Liver (tissue), 9 donors: ENCODE data around the gene DNAJB13. TPM values are rescaled to one million over a fixed set of nuclear protein-coding genes. Genes with fewer than 3 reads are reported as not detected.

Experiments used
- DNase-seq: peaks from one replicate; pipeline ENCODE4 v3.0.0-alpha.2; 2017; ENCODE audit warnings: low spot score
- H3K27ac ChIP-seq, 2 donors: one replicate each; pipeline ENCODE4 v1.7.0; 2013; ENCODE audit warnings: inconsistent platforms in 2 of 2, low read length in 2 of 2, control low read depth in 1 of 2, low read depth in 1 of 2, mild to moderate bottlenecking in 1 of 2
- H3K27me3 ChIP-seq, 4 donors: one replicate each; pipeline versions ENCODE4 v1.6.1 to v1.7.0; 2013; ENCODE audit warnings: low read length in 3 of 4, inconsistent platforms in 1 of 4, mild to moderate bottlenecking in 1 of 4, moderate library complexity in 1 of 4; ENCODE audit not compliant: control insufficient read depth in 4 of 4, insufficient read depth in 4 of 4
- H3K36me3 ChIP-seq, 4 donors: one replicate each; pipeline versions ENCODE4 v1.6.1 to v1.7.0; 2013; ENCODE audit warnings: low read length in 3 of 4, mild to moderate bottlenecking in 3 of 4, low read depth in 1 of 4, moderate library complexity in 1 of 4; ENCODE audit not compliant: control insufficient read depth in 4 of 4, insufficient read depth in 3 of 4
- H3K4me1 ChIP-seq, 4 donors: one replicate each; pipeline versions ENCODE4 v1.6.1 to v1.7.0; 2013; ENCODE audit warnings: low read length in 3 of 4, mild to moderate bottlenecking in 3 of 4, moderate library complexity in 1 of 4; ENCODE audit not compliant: control insufficient read depth in 4 of 4, insufficient read depth in 4 of 4
- H3K4me3 ChIP-seq, 3 donors: one replicate each; pipeline versions ENCODE4 v1.6.1 to v1.7.0; 2013; ENCODE audit warnings: low read length in 3 of 3, control low read depth in 1 of 3, low read depth in 1 of 3, mild to moderate bottlenecking in 1 of 3
- H3K9ac ChIP-seq, 2 donors: one replicate each; pipeline ENCODE4 v1.7.0; 2013; ENCODE audit warnings: low read length in 2 of 2, mild to moderate bottlenecking in 2 of 2, moderate library complexity in 2 of 2, control low read depth in 1 of 2, low read depth in 1 of 2
- H3K9me3 ChIP-seq, 4 donors: one replicate each; pipeline versions ENCODE4 v1.6.1 to v1.7.0; 2013; ENCODE audit warnings: low read length in 3 of 4; ENCODE audit not compliant: control insufficient read depth in 4 of 4
- EGR1 ChIP-seq, 2 donors: IDR thresholded peaks; 2 replicates each; pipeline ENCODE4 v1.6.1; 2016 to 2018; ENCODE audit warnings: antibody characterized with exemption in 2 of 2, low read depth in 2 of 2
- FOXA1 ChIP-seq: IDR thresholded peaks from 2 replicates; pipeline ENCODE4 v1.6.1; 2016; ENCODE audit warnings: antibody characterized with exemption
- FOXA2 ChIP-seq: IDR thresholded peaks from 2 replicates; pipeline ENCODE4 v1.6.1; 2016; ENCODE audit warnings: antibody characterized with exemption
- GABPA ChIP-seq, 2 donors: IDR thresholded peaks in 1 of 2; conservative IDR thresholded peaks in 1 of 2; 2 replicates each; pipeline ENCODE4 v1.6.1; 2016; ENCODE audit warnings: antibody characterized with exemption in 2 of 2, mild to moderate bottlenecking in 1 of 2, moderate library complexity in 1 of 2
- HNF4A ChIP-seq, 2 donors: conservative IDR thresholded peaks; 2 replicates each; pipeline ENCODE4 v1.6.1; 2016; ENCODE audit warnings: antibody characterized with exemption in 2 of 2, mild to moderate bottlenecking in 2 of 2
- HNF4G ChIP-seq: IDR thresholded peaks from 2 replicates; pipeline ENCODE4 v1.6.1; 2016; ENCODE audit warnings: antibody characterized with exemption
- JUND ChIP-seq, 2 donors: IDR thresholded peaks; 2 replicates each; pipeline ENCODE4 v1.6.1; 2016; ENCODE audit warnings: antibody characterized with exemption in 2 of 2
- NR2F2 ChIP-seq: IDR thresholded peaks from 2 replicates; pipeline ENCODE4 v1.6.1; 2016; ENCODE audit warnings: antibody characterized with exemption
- RAD21 ChIP-seq, 2 donors: IDR thresholded peaks; 2 replicates each; pipeline ENCODE4 v1.6.1; 2016; ENCODE audit warnings: antibody characterized with exemption in 2 of 2, mild to moderate bottlenecking in 2 of 2
- REST ChIP-seq: IDR thresholded peaks from 2 replicates; pipeline ENCODE4 v1.6.1; 2016; ENCODE audit warnings: antibody characterized with exemption, mild to moderate bottlenecking
- RXRA ChIP-seq, 2 donors: IDR thresholded peaks; 2 replicates each; pipeline ENCODE4 v1.6.1; 2017 to 2018; ENCODE audit warnings: antibody characterized with exemption in 2 of 2, mild to moderate bottlenecking in 1 of 2
- SP1 ChIP-seq: IDR thresholded peaks from 2 replicates; pipeline ENCODE4 v1.6.1; 2018; ENCODE audit warnings: antibody characterized with exemption, mild to moderate bottlenecking
- TAF1 ChIP-seq: conservative IDR thresholded peaks from 2 replicates; pipeline ENCODE4 v1.6.1; 2016; ENCODE audit warnings: antibody characterized with exemption, mild to moderate bottlenecking
- YY1 ChIP-seq: IDR thresholded peaks from 2 replicates; pipeline ENCODE4 v1.6.1; 2016; ENCODE audit warnings: antibody characterized with exemption, mild to moderate bottlenecking
- ZBTB33 ChIP-seq: IDR thresholded peaks from 2 replicates; pipeline ENCODE4 v1.6.1; 2016; ENCODE audit warnings: antibody characterized with exemption
- WGBS: extraction: QIAGEN DNeasy Blood & Tissue Kit; methylation state at CpG from one replicate; pipeline ENCODE4 v1.1.7; 2013; 5-methylcytosine and 5-hydroxymethylcytosine counted together
- polyA plus RNA-seq, 2 donors: library from polyadenylated mRNA; stranded (reverse) in 1 of 2; unstranded in 1 of 2; fragments of 200-250 nt in 1 of 2; fragments of >200 nt in 1 of 2; fragmentation: Nextera tagmentation in 1 of 2; extraction: Ambion mirVana in 1 of 2; gene quantifications; one replicate each; pipeline versions ENCODE4 v1.2.1 to v1.2.3, GENCODE V29; 2013 to 2015
- total RNA-seq, 2 donors: library from RNA; depleted of rRNA; stranded (reverse); fragments of >200 nt; gene quantifications; one replicate each; pipeline ENCODE4 v1.2.3, GENCODE V29; 2014
- TF ChIP-seq, protein P1 (sequence below): IDR thresholded peaks from 2 replicates; pipeline ENCODE4 v1.6.1; 2016; ENCODE audit warnings: antibody characterized with exemption
- TF ChIP-seq, protein P2 (sequence below): IDR thresholded peaks from 2 replicates; pipeline ENCODE4 v1.6.1; 2016; ENCODE audit warnings: antibody characterized with exemption
- TF ChIP-seq, protein P3 (sequence below): fragments of 150-350 bp; IDR thresholded peaks from 2 replicates; pipeline ENCODE4 v1.5.1; 2017; ENCODE audit warnings: improper control_type of control experiment, low read depth, low read length; ENCODE audit not compliant: missing input control
- donor health status: healthy.
- donor health status: healthy.
- donor health status: healthy.
- donor health status: healthy.
- donor health status: healthy.

Gene DNAJB13
- total and polyA plus RNA-seq, 4 donors, result 0.08 TPM; not detected in 3

DNA sequence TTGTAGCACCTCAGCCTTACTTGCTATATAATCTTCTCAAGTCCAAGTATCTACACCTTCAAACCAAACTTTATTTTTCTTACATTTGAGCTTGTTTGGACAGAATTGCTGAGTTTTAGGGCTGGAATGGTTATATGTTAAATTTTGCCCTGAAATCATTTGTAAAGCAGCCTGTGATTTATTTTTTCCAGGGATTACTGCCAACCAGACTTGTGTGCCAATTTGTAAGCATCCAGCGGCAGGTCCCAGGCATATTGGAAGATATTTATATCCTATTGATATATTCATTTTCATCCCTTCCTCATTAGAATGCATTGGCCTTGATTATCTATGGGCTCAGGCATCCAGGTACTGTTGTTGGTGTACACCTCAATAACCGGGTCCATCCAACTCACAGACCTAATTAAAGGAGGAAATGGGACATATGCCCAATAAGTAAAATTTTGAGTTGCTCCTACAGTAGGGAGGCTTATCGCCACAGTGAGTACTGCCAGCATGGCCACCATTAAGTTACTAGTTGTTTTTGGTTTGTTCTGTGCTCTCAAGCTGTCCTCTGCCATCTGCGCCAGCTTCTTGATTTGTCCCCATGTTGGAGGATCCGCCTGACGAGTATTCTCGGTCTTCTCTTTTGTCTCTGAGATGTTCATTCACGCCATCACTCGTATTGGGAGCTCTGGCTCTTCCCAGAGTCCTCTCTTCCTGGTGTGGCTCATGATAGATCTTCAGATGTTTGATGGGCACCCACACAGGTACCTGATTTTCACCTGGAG, 9.8 kb upstream of the DNAJB13 start:
- no peak overlapping the region for H3K4me3 ChIP-seq
- no peak overlapping the region for H3K27ac ChIP-seq
- H3K4me1 ChIP-seq, result no peaks in the 10 kb centered on the region
- H3K9ac ChIP-seq, result no peak overlapping the region
- no peaks in the 10 kb centered on the region for H3K27me3 ChIP-seq
- no peak for DNase-seq
- no peaks in the 10 kb centered on the region for H3K9me3 ChIP-seq
- H3K36me3 ChIP-seq, result no peaks in the 10 kb centered on the region
- WGBS, result 97% methylated on average over 9 of the region's 9 CpGs
- no peak for TF ChIP-seq JUND (IDR thresholded peaks at IDR 0.05)
- TF ChIP-seq NR2F2, result no peak
- no peak for TF ChIP-seq HNF4A (conservative IDR thresholded peaks at IDR 0.05)
- TF ChIP-seq RXRA (IDR thresholded peaks at IDR 0.05), result no peak
- TF ChIP-seq, protein P1, sequence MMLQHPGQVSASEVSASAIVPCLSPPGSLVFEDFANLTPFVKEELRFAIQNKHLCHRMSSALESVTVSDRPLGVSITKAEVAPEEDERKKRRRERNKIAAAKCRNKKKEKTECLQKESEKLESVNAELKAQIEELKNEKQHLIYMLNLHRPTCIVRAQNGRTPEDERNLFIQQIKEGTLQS, result no peak
- TF ChIP-seq, protein P2, sequence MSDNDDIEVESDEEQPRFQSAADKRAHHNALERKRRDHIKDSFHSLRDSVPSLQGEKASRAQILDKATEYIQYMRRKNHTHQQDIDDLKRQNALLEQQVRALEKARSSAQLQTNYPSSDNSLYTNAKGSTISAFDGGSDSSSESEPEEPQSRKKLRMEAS, result no peak
- no peak for TF ChIP-seq YY1
- no peak for TF ChIP-seq REST
- TF ChIP-seq GABPA (IDR thresholded peaks at IDR 0.05 in 1 of 2, conservative IDR thresholded peaks at IDR 0.05 in 1 of 2), result no peak
- no peak for TF ChIP-seq FOXA1
- TF ChIP-seq ZBTB33, result no peak
- no peak for TF ChIP-seq RAD21 (IDR thresholded peaks at IDR 0.05)
- TF ChIP-seq SP1, result no peak
- no peak for TF ChIP-seq HNF4G

- Histone ChIP-seq H3K27ac (no peak overlapping the region), H3K4me1 (no peaks in the 10 kb centered on the region), H3K9me3 (no peaks in the 10 kb centered on the region), H3K36me3 (no peaks in the 10 kb centered on the region), H3K27me3 (no peaks in the 10 kb centered on the region), H3K9ac (no peak overlapping the region), H3K4me3 (no peak overlapping the region)
- 94% methylated on average over 1 of the region's 1 CpG for WGBS
- DNase-seq, result no peak
- TF ChIP-seq, protein P3, sequence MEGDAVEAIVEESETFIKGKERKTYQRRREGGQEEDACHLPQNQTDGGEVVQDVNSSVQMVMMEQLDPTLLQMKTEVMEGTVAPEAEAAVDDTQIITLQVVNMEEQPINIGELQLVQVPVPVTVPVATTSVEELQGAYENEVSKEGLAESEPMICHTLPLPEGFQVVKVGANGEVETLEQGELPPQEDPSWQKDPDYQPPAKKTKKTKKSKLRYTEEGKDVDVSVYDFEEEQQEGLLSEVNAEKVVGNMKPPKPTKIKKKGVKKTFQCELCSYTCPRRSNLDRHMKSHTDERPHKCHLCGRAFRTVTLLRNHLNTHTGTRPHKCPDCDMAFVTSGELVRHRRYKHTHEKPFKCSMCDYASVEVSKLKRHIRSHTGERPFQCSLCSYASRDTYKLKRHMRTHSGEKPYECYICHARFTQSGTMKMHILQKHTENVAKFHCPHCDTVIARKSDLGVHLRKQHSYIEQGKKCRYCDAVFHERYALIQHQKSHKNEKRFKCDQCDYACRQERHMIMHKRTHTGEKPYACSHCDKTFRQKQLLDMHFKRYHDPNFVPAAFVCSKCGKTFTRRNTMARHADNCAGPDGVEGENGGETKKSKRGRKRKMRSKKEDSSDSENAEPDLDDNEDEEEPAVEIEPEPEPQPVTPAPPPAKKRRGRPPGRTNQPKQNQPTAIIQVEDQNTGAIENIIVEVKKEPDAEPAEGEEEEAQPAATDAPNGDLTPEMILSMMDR, result no peak
- TF ChIP-seq EGR1 (IDR thresholded peaks at IDR 0.05; ENCODE audit: low read depth in 2 of 2) (no peak), FOXA2 (no peak), ZBTB33 (no peak), TAF1 (no peak), FOXA1 (no peak), RXRA (IDR thresholded peaks at IDR 0.05) (no peak), REST (no peak), RAD21 (IDR thresholded peaks at IDR 0.05) (no peak), JUND (IDR thresholded peaks at IDR 0.05) (no peak), HNF4G (no peak), GABPA (IDR thresholded peaks at IDR 0.05 in 1 of 2, conservative IDR thresholded peaks at IDR 0.05 in 1 of 2) (no peak)
Measured at GRCh38 chr11:73942010-73942409, 8.8 kb upstream of the DNAJB13 start.
